ENCODE results near the gene FBN1. TPM values are rescaled to one million over a fixed set of nuclear protein-coding genes. Genes with fewer than 3 reads are reported as not detected.

Gene FBN1
- total and polyA plus RNA-seq, 2 donors (not counting 3 experiments of a cell fraction or from before 2014, with no cell fraction given): 107 to 111 TPM

GRCh38 chr15:48373821-48374451, 271.6 kb downstream of the FBN1 start:
- no peaks in the 10 kb centered on the region for H3K79me2 ChIP-seq (ENCODE audit: control insufficient read depth, insufficient read depth, low read length)
- TF ChIP-seq POLR2AphosphoS5 (IDR thresholded peaks at IDR 0.05; ENCODE audit: insufficient read depth, low read depth, low read length) (no peak), FOS (IDR thresholded peaks at IDR 0.05; ENCODE audit: borderline replicate concordance, insufficient read depth, low read length) (peak; percentile 64), JUN (IDR thresholded peaks at IDR 0.05; ENCODE audit: borderline replicate concordance, insufficient read depth, insufficient read length, low read depth) (peak; percentile 36)
- POLR2A ChIA-PET: no interaction called here
- H3K9ac ChIP-seq (replicated peaks; ENCODE audit: extremely low read depth, insufficient read depth, low read length): no peak overlapping the region
- dilution Hi-C loops (cut with MboI; ENCODE audit: extremely low pct_ligation_motif_present, low sequenced_read_pairs): no loop called here
- BruUV-seq (replicated peaks): no TSS peak
- H3K27ac ChIP-seq (ENCODE audit: insufficient read depth, low read depth, low read length): no peak overlapping the region
- peak overlapping the region; percentile 82 for H3K4me2 ChIP-seq (ENCODE audit: insufficient read depth, low read length)
- intact Hi-C loops (cut with micrococcal nuclease): loop anchor here (2.0 kb wide), 1 partner anchor 19 kb away; no protein-coding TSS in a partner anchor
- DNase-seq (ENCODE audit: low read depth, low spot score) (peak; percentile 84), FAIRE-seq (peak; percentile 92)
- no peaks in the 10 kb centered on the region for H4K20me1 ChIP-seq (replicated peaks; ENCODE audit: control insufficient read depth, extremely low read depth, insufficient read depth, low read length)
- H3K4me3 ChIP-seq (replicated peaks in 1 of 3; ENCODE audit: insufficient read depth in 1 of 3, low read depth in 1 of 3, low read length in 3 of 3): peak overlapping the region in 2 of 3 experiments; percentile 22 to 40
- H3K9me3 ChIP-seq (replicated peaks; ENCODE audit: control insufficient read depth, insufficient read depth, low read length): no peaks in the 10 kb centered on the region
- H2AFZ ChIP-seq (ENCODE audit: low read depth, low read length): peak overlapping the region; percentile 98
- CTCF ChIA-PET: interaction anchor here (0.8 to 2.6 kb wide), 10 partner anchors 9 to 427 kb away, joined by 3 to 14 read pairs (median 4); no protein-coding TSS in a partner anchor
- H3K27me3 ChIP-seq (ENCODE audit: control insufficient read depth in 2 of 2, insufficient read depth in 2 of 2, low read length in 2 of 2): no peaks in the 10 kb centered on the region
- H3K4me1 ChIP-seq (ENCODE audit: control insufficient read depth, extremely low read depth, insufficient read depth, low read length): peaks cover 10% of the 10 kb centered on the region
- H3K36me3 ChIP-seq (ENCODE audit: control insufficient read depth in 2 of 2, extremely low read depth in 1 of 2, insufficient read depth in 2 of 2, low read length in 2 of 2): no peaks in the 10 kb centered on the region
- no peaks in the 10 kb centered on the region for H3K9me1 ChIP-seq (replicated peaks; ENCODE audit: control insufficient read depth, extremely low read depth, insufficient read depth, low read length)

GRCh38 chr15:48371961-48372360, 273.5 kb downstream of the FBN1 start:
- FAIRE-seq: no peak
- Histone ChIP-seq H3K9ac (replicated peaks; ENCODE audit: extremely low read depth, insufficient read depth, low read length) (no peak overlapping the region), H3K4me2 (ENCODE audit: insufficient read depth, low read length) (no peak overlapping the region), H3K4me1 (ENCODE audit: control insufficient read depth, extremely low read depth, insufficient read depth, low read length) (peaks cover 10% of the 10 kb centered on the region), H3K9me3 (replicated peaks; ENCODE audit: control insufficient read depth, insufficient read depth, low read length) (no peaks in the 10 kb centered on the region), H2AFZ (ENCODE audit: low read depth, low read length) (no peak overlapping the region), H3K79me2 (ENCODE audit: control insufficient read depth, insufficient read depth, low read length) (no peaks in the 10 kb centered on the region), H3K27ac (ENCODE audit: insufficient read depth, low read depth, low read length) (no peak overlapping the region), H3K9me1 (replicated peaks; ENCODE audit: control insufficient read depth, extremely low read depth, insufficient read depth, low read length) (no peaks in the 10 kb centered on the region), H3K27me3 (ENCODE audit: control insufficient read depth in 2 of 2, insufficient read depth in 2 of 2, low read length in 2 of 2) (no peaks in the 10 kb centered on the region), H3K4me3 (replicated peaks in 1 of 3; ENCODE audit: insufficient read depth in 1 of 3, low read depth in 1 of 3, low read length in 3 of 3) (no peak overlapping the region), H4K20me1 (replicated peaks; ENCODE audit: control insufficient read depth, extremely low read depth, insufficient read depth, low read length) (no peaks in the 10 kb centered on the region), H3K36me3 (ENCODE audit: control insufficient read depth in 2 of 2, extremely low read depth in 1 of 2, insufficient read depth in 2 of 2, low read length in 2 of 2) (no peaks in the 10 kb centered on the region)
- intact Hi-C loops (cut with micrococcal nuclease) (no loop called here), dilution Hi-C loops (cut with MboI; ENCODE audit: extremely low pct_ligation_motif_present, low sequenced_read_pairs) (no loop called here)
- no peak for DNase-seq (ENCODE audit: low read depth, low spot score)
- TF ChIP-seq EZH2 (IDR thresholded peaks at IDR 0.05; ENCODE audit: borderline replicate concordance, low read depth, low read length, severe bottlenecking) (no peak), FOS (IDR thresholded peaks at IDR 0.05; ENCODE audit: borderline replicate concordance, insufficient read depth, low read length) (no peak), POLR2AphosphoS5 (IDR thresholded peaks at IDR 0.05; ENCODE audit: insufficient read depth, low read depth, low read length) (no peak), MYC (IDR thresholded peaks at IDR 0.05; ENCODE audit: low read depth, low read length) (no peak), CTCF (IDR thresholded peaks at IDR 0.05; ENCODE audit: extremely low read depth in 1 of 2, insufficient read depth in 1 of 2, low read depth in 1 of 2, low read length in 2 of 2) (no peak), MAX (IDR thresholded peaks at IDR 0.05; ENCODE audit: insufficient read depth, insufficient read length) (no peak), GATA2 (IDR thresholded peaks at IDR 0.05; ENCODE audit: insufficient read depth, insufficient read length, low read depth, low read length) (no peak), JUN (IDR thresholded peaks at IDR 0.05; ENCODE audit: borderline replicate concordance, insufficient read depth, insufficient read length, low read depth) (no peak)
- BruUV-seq (replicated peaks): no TSS peak
- ChIA-PET POLR2A (interaction anchor here (0.6 kb wide), 2 partner anchors 17 to 464 kb away, joined by 3 to 4 read pairs; no protein-coding TSS in a partner anchor), CTCF (interaction anchor here (1.0 to 1.2 kb wide), 2 partner anchors 9 to 13 kb away, joined by 4 to 5 read pairs; no protein-coding TSS in a partner anchor)

All from endothelial cell of umbilical vein (primary cell).